Activated T-cell treated with anti-CD3 and anti-CD28 coated beads, Interleukin-2, amount 50 U/mL, for 72 hours (primary cell): ENCODE results near the gene ADGRB3. TPM values are rescaled to one million over a fixed set of nuclear protein-coding genes. Genes with fewer than 3 reads are reported as not detected.
"Not testable (repeated sequence)": the region's sequence is repeated elsewhere in the genome, so short reads cannot be mapped to it uniquely, and the experiment has no call there.

Experiments used
- ATAC-seq, 2 donors: fragments of 150-1000 bp; cut with Tn5 transposase; replicated peaks in 1 of 2; 2 replicates each; pipeline ENCODE4 v1.10.0; 2021; ENCODE audit warnings: moderate library complexity in 2 of 2, mild to moderate bottlenecking in 1 of 2
- DNase-seq, 2 donors: peaks; one replicate each; pipeline ENCODE4 v3.0.0; 2021 to 2022; ENCODE audit warnings: mixed read lengths in 1 of 2
- H3K27ac Mint-ChIP-seq: one replicate; pipeline ENCODE4 v1.8.0; 2022; ENCODE audit warnings: mild to moderate bottlenecking, moderate library complexity, mixed read lengths
- H3K27me3 Mint-ChIP-seq: one replicate; pipeline ENCODE4 v1.8.0; 2022; ENCODE audit warnings: low read depth, mixed read lengths
- H3K36me3 Mint-ChIP-seq, 2 donors: one replicate each; pipeline ENCODE4 v1.8.0; 2022; ENCODE audit warnings: mixed read lengths in 2 of 2, mild to moderate bottlenecking in 1 of 2; ENCODE audit not compliant: insufficient read depth in 2 of 2
- H3K4me1 Mint-ChIP-seq: one replicate; pipeline ENCODE4 v1.8.0; 2022; ENCODE audit warnings: low read depth, mixed read lengths
- H3K4me3 Mint-ChIP-seq, 2 donors: one replicate each; pipeline ENCODE4 v1.8.0; 2022; ENCODE audit warnings: mild to moderate bottlenecking in 2 of 2, mixed read lengths in 2 of 2, moderate library complexity in 2 of 2
- H3K9me3 Mint-ChIP-seq, 2 donors: one replicate each; pipeline ENCODE4 v1.8.0; 2022; ENCODE audit warnings: mixed read lengths in 2 of 2
- total RNA-seq, 2 donors: library from RNA; stranded (reverse); gene quantifications; one replicate each; pipeline ENCODE4 v1.2.3, GENCODE V29; 2022

The ADGRB3 gene
- total RNA-seq, 2 donors from 2014 or later = not detected

DNA sequence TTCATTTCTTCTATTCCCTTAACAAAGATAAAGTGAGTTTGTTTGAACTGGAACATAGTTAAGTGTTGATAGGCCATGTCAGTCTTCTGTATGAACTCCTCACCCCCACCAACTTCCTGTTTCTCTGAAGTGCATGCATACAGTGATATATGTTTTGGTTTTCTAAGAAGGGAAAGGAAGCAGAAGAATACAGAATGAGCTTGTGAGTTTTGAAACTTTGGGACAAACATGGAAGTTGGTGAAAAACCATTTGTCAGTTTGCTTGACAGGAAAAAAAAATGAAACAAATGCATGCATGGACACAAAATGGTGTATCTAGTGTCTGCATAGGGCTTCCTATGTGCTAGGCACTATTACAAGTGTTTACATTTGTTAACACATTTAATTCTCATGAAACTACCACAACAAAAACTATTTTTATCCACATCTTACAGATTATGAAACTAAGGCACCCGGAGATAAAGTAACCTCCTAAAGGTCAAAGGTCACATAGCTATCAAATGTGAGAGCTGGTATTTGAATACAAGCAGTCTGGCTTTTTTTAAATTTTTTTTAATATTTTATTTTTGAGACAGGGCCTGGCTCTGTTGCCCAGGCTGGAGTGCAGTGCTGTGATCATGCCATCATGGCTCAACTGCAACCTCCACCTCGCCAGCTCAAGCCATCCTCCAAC lies 105.9 kb downstream of the ADGRB3 start:
- ATAC-seq (no peak), DNase-seq (no peak)
- H3K4me3 Mint-ChIP-seq = no peak overlapping the region
- H3K4me1 Mint-ChIP-seq = peaks cover 5% of the 10 kb centered on the region
- H3K27ac Mint-ChIP-seq = no peak overlapping the region
- no peaks in the 10 kb centered on the region for H3K9me3 Mint-ChIP-seq
- H3K27me3 Mint-ChIP-seq = no peaks in the 10 kb centered on the region
- no peaks in the 10 kb centered on the region for H3K36me3 Mint-ChIP-seq

GRCh38 chr6:68741501-68742386 lies 106.7 kb downstream of the ADGRB3 start:
- H3K27ac Mint-ChIP-seq = no peak overlapping the region
- DNase-seq = no peak
- no peaks in the 10 kb centered on the region for H3K27me3 Mint-ChIP-seq
- no peak overlapping the region for H3K4me3 Mint-ChIP-seq
- peaks cover 5% of the 10 kb centered on the region for H3K4me1 Mint-ChIP-seq
- H3K36me3 Mint-ChIP-seq = no peaks in the 10 kb centered on the region
- no peaks in the 10 kb centered on the region for H3K9me3 Mint-ChIP-seq
- no peak for ATAC-seq

DNA sequence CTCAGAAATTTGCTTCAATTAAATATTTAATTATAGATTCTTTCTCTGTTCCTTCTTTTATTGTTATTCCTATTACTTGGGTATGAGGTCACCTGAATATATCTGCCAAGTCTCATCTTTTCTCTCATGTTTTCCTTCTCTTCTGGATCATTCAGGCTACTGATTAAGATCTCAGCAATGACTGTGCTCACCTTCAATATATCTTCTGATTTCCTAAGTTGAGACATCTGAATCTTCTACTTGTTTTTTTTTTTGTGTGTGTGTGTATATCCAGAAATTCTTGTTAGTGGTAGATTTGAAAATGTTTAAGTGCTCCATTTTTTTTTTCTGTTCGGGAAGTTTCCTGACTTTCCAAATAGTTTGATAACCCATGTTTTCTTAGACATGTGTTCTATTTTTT lies 108.0 kb downstream of the ADGRB3 start:
- H3K4me3 Mint-ChIP-seq = no peak overlapping the region
- no peaks in the 10 kb centered on the region for H3K36me3 Mint-ChIP-seq

GRCh38 chr6:68744376-68744775 lies 109.3 kb downstream of the ADGRB3 start:
- H3K27me3 Mint-ChIP-seq, H3K9me3 Mint-ChIP-seq, H3K4me3 Mint-ChIP-seq, H3K36me3 Mint-ChIP-seq, ATAC-seq, H3K4me1 Mint-ChIP-seq, DNase-seq, H3K27ac Mint-ChIP-seq: not testable (repeated sequence)

More for the DNA sequence above, 108.0 kb downstream of the ADGRB3 start:
- Mint-ChIP-seq H3K27me3 (no peaks in the 10 kb centered on the region), H3K4me1 (peaks cover 5% of the 10 kb centered on the region), H3K9me3 (no peaks in the 10 kb centered on the region), H3K27ac (peak overlapping the region; percentile 36)
- no peak for DNase-seq
- ATAC-seq = no peak

GRCh38 chr6:68746376-68746775 lies 111.3 kb downstream of the ADGRB3 start:
- Mint-ChIP-seq H3K4me1 (no peaks in the 10 kb centered on the region), H3K27ac (no peak overlapping the region), H3K4me3 (no peak overlapping the region), H3K9me3 (no peaks in the 10 kb centered on the region), H3K36me3 (no peaks in the 10 kb centered on the region), H3K27me3 (no peaks in the 10 kb centered on the region)
- ATAC-seq (no peak), DNase-seq (no peak)

DNA sequence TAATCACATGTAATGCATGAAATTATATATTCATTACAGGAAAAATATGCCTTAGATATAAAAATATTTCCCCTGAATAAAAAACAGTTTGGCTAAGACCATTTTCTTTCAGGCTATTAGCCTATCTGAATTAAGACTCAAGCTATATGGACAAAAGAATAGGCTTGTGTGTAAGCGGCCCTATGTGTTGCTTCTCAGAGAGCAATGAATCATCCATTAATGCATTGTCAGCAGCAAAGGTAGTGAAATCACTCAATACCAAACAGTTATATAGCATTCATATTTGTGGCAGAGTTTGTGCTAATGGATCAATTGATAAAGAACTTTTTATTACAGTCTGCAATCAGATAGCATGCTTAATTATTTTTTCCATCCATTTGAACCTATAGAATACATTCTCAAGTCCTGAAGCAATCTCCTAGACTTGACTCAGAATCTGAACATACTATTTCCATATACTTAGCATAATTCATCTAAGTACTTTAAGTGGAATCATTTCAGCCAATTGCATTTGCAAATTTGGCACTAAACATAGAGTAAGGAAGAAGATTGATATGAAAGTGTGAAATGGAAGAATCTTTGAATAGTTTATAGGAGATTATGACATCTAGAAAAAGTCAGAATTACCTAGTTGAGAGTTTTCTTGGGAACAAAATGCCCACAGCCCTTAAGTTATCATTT lies 112.2 kb downstream of the ADGRB3 start:
- Mint-ChIP-seq H3K4me3 (no peak overlapping the region), H3K4me1 (no peaks in the 10 kb centered on the region), H3K9me3 (no peaks in the 10 kb centered on the region), H3K27ac (no peak overlapping the region), H3K27me3 (no peaks in the 10 kb centered on the region), H3K36me3 (no peaks in the 10 kb centered on the region)
- ATAC-seq (no peak), DNase-seq (no peak)

DNA sequence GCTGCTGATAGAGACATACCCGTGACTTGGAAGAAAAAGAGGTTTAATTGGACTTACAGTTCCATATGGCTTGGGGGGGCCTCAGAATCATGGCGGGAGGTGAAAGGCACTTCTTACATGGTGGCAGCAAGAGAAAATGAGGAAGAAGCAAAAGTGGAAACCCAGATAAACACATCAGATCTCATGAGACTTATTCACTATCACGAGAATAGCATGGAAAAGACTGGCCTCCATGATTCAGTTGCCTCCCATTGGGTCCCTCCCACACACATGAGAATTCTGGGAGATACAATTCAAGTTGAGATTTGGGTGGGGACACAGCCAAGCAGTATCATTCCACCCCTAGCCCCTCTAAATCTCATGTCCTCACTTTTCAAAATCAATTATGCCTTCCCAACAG lies 112.8 kb downstream of the ADGRB3 start:
- not testable (repeated sequence) for H3K36me3 Mint-ChIP-seq, ATAC-seq, H3K27ac Mint-ChIP-seq, H3K9me3 Mint-ChIP-seq, H3K27me3 Mint-ChIP-seq, DNase-seq, H3K4me3 Mint-ChIP-seq, H3K4me1 Mint-ChIP-seq

DNA sequence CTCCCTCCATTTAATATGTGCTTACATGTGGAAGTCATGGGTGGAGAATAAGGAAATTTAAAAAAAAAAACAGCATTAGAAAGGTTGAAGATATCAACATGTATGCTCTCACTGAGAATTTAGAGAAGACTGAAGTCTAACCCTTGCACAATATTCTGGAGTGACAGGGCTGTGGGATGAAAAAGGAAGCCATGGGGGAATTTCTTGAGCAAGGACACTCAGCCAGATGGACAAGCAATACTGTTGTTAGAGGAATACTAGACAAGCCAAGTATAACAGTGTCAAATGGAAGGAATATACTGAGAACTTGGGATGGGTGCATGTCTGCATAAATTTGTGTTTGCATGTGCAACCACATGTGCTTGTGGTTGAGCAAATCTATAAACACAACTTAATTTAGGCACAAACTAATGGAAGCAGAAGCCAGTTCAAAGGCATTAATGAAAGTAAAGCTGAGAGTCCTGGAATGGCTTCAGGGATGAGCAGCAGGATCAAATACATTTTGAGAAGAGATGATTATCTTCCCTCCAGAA lies 119.7 kb downstream of the ADGRB3 start:
- peak overlapping the region; percentile 21 for H3K27ac Mint-ChIP-seq
- no peaks in the 10 kb centered on the region for H3K36me3 Mint-ChIP-seq
- ATAC-seq (no peak), DNase-seq (no peak)
- no peaks in the 10 kb centered on the region for H3K27me3 Mint-ChIP-seq
- H3K4me3 Mint-ChIP-seq = no peak overlapping the region
- no peaks in the 10 kb centered on the region for H3K9me3 Mint-ChIP-seq
- no peaks in the 10 kb centered on the region for H3K4me1 Mint-ChIP-seq

- H3K4me3 Mint-ChIP-seq = no peak overlapping the region
- DNase-seq (no peak), ATAC-seq (no peak)
- H3K36me3 Mint-ChIP-seq = no peaks in the 10 kb centered on the region
- no peaks in the 10 kb centered on the region for H3K27me3 Mint-ChIP-seq
- H3K27ac Mint-ChIP-seq = no peak overlapping the region
- H3K9me3 Mint-ChIP-seq = no peaks in the 10 kb centered on the region
- H3K4me1 Mint-ChIP-seq = no peaks in the 10 kb centered on the region
These were observed 121.6 kb downstream of the ADGRB3 start for GRCh38 chr6:68756454-68757375.

- DNase-seq (no peak), ATAC-seq (no peak)
- Mint-ChIP-seq H3K4me1 (no peaks in the 10 kb centered on the region), H3K27ac (no peak overlapping the region), H3K27me3 (no peaks in the 10 kb centered on the region), H3K36me3 (no peaks in the 10 kb centered on the region), H3K4me3 (no peak overlapping the region), H3K9me3 (no peaks in the 10 kb centered on the region)
These were observed 122.7 kb downstream of the ADGRB3 start for GRCh38 chr6:68757821-68758220.

DNA sequence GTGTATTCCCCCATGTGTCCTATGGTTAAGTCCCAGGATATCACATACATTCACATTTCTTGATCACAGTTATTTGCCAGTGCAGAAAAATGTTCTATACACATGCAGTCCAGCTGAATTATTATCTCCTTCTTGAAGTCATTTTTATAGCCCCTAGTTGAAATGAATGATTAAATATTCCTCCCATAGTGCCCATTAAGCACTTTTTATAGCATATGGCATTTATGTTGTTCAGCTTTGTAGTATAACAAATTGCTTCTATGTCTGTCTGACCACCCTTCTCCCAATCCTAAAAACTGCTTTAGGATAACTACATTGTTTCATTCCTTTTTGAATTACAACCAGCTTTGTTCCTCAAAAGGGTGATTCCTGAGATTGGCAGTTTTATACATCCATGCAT lies 123.5 kb downstream of the ADGRB3 start:
- Mint-ChIP-seq H3K27me3 (no peaks in the 10 kb centered on the region), H3K4me1 (no peaks in the 10 kb centered on the region), H3K36me3 (no peaks in the 10 kb centered on the region), H3K9me3 (no peaks in the 10 kb centered on the region), H3K27ac (no peak overlapping the region), H3K4me3 (no peak overlapping the region)
- DNase-seq (no peak), ATAC-seq (no peak)

DNA sequence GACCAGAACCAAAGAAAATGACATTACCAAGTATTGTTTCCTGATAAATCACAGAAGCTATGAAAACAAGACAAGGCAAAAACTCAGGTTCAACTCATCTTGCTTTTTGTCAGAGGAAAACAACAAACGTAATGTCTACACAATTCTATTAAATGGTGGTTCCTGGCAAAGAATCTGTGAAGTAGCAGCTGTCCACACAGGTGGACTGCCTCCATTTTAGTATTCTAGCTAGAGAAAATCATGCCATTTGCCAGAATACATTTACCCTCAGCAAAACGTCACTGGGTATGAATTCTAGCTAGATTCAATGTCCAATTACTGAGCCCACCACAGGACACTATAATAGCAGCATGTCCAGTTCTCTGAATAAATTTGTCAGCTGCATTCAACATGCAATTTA lies 125.4 kb downstream of the ADGRB3 start:
- Mint-ChIP-seq H3K4me3 (no peak overlapping the region), H3K4me1 (no peaks in the 10 kb centered on the region), H3K27ac (no peak overlapping the region), H3K36me3 (no peaks in the 10 kb centered on the region), H3K27me3 (no peaks in the 10 kb centered on the region), H3K9me3 (no peaks in the 10 kb centered on the region)
- ATAC-seq = no peak
- DNase-seq = no peak
